Measurements from ENCODE around the gene AKAP13.

The AKAP13 gene

GRCh38 chr15:85769182-85769900, 388.9 kb downstream of the AKAP13 start:
- no peak for DNase-seq (ENCODE audit: extremely low read depth, low read depth)
- no peak overlapping the region for H3K4me3 ChIP-seq (replicated peaks; ENCODE audit: low read depth, low read length)
- TF ChIP-seq CTCF (IDR thresholded peaks at IDR 0.05; ENCODE audit: low read depth, low read length, missing control alignments) = no peak

- DNase-seq (ENCODE audit: extremely low read depth, low read depth) = no peak
- no peak overlapping the region for H3K4me3 ChIP-seq (replicated peaks; ENCODE audit: low read depth, low read length)
- TF ChIP-seq CTCF (IDR thresholded peaks at IDR 0.05; ENCODE audit: low read depth, low read length, missing control alignments) = no peak
These were observed 390.0 kb downstream of the AKAP13 start for GRCh38 chr15:85770096-85771041.

GRCh38 chr15:85771271-85771670, 390.9 kb downstream of the AKAP13 start:
- no peak for DNase-seq (ENCODE audit: extremely low read depth, low read depth)
- H3K4me3 ChIP-seq (replicated peaks; ENCODE audit: low read depth, low read length) = no peak overlapping the region
- no peak for TF ChIP-seq CTCF (IDR thresholded peaks at IDR 0.05; ENCODE audit: low read depth, low read length, missing control alignments)

GRCh38 chr15:85771781-85772445, 391.5 kb downstream of the AKAP13 start:
- no peak for DNase-seq (ENCODE audit: extremely low read depth, low read depth)
- TF ChIP-seq CTCF (IDR thresholded peaks at IDR 0.05; ENCODE audit: low read depth, low read length, missing control alignments) = no peak

GRCh38 chr15:85772668-85773067, 392.3 kb downstream of the AKAP13 start:
- H3K4me3 ChIP-seq (replicated peaks; ENCODE audit: low read depth, low read length) = no peak overlapping the region
- no peak for DNase-seq (ENCODE audit: extremely low read depth, low read depth)
- TF ChIP-seq CTCF (IDR thresholded peaks at IDR 0.05; ENCODE audit: low read depth, low read length, missing control alignments) = no peak

More at GRCh38 chr15:85771781-85772445, 391.5 kb downstream of the AKAP13 start:
- no peak overlapping the region for H3K4me3 ChIP-seq (replicated peaks; ENCODE audit: low read depth, low read length)

- TF ChIP-seq CTCF (IDR thresholded peaks at IDR 0.05; ENCODE audit: low read depth, low read length, missing control alignments) = no peak
- H3K4me3 ChIP-seq (replicated peaks; ENCODE audit: low read depth, low read length) = no peak overlapping the region
- DNase-seq (ENCODE audit: extremely low read depth, low read depth) = no peak
These were observed 392.8 kb downstream of the AKAP13 start for GRCh38 chr15:85773249-85773648.
